Activated T-cell treated with anti-CD3 and anti-CD28 coated beads for 1 hour (primary cell): ENCODE results near the gene AHCY.
"Not testable (repeated sequence)": the region's sequence is repeated elsewhere in the genome, so short reads cannot be mapped to it uniquely, and the experiment has no call there.

ENCODE experiments used
- DNase-seq: peaks from one replicate; pipeline ENCODE4 v3.0.0-alpha.2; 2020; ENCODE audit warnings: low read depth

AHCY gene

DNA sequence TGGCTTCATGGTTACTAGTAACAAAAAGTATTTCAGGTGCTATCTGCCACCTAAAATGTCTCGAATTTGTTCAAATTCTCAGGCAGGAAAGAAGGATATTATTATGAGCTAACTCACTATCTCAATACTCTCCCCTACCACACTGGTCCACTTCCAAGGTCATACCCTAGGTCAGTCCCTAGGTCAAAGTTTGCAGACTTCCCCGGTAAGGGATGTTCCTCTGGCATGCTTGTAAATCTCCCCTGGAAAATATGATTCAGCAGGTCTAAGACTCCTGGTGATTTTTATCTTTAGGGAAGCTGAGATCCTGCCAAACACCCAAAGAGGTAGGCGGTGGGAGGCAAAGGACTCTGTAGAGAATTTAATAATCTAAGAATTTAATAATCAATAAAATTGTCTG is 6.7 kb downstream of the AHCY start:
- DNase-seq, result no peak

DNA sequence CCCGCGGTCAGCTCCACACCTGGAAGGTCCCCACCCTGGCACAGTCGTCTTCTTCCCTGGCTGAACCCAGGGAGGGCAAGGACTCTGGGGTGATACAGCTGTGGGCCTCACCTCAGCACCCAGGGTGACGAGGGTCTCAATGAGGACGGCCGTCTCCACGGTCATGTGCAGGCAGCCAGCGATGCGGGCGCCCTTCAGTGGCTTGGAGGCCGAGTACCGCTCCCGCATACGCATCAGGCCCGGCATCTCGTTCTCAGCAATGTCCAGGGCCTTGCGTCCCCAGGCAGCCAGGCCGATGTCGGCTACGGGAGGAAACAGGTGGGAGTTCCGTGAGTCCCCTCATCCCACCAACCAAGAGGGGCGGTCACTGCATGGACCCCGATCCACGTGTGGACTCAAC is 7.9 kb downstream of the AHCY start:
- DNase-seq, result no peak

DNA sequence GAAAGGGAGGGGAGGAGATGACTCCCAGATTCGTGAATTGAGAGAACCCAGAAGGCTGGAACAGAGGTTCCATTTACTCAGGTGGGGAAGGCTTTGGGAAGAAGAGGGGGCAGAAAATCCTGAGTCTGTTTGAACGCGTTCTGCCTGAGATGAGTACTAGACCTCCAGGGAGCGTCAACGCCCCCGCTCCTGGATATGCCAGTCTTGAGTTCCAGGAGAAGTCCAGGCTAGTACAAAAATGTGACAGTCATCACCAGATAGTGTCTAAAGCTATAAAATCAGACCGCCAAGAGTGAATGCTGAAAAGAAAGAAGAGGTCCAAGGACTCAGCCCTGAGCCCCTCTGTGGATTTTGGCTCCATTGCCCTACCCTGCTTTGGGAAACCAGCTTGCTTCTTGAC is 8.6 kb downstream of the AHCY start:
- DNase-seq, result no peak

DNA sequence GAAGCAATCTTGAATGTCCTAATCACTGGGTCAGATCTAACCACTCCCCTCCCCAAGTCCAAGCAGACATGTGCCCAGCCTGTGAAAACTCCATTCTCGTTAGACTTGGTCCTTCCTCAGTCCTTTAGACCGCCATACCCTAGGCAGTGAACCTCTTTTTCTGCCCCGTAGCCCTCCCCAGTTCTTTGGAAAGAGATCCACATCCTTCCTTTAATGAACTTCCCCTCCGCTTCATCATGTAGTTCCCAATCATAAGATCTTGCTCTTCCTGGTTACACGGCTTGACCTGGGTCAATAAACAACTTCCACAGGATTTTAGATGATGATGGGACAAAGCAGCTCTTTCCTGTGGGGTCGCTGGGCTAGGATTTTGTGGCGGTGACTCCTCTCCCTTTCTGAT is 9.6 kb downstream of the AHCY start:
- DNase-seq, result no peak

DNA sequence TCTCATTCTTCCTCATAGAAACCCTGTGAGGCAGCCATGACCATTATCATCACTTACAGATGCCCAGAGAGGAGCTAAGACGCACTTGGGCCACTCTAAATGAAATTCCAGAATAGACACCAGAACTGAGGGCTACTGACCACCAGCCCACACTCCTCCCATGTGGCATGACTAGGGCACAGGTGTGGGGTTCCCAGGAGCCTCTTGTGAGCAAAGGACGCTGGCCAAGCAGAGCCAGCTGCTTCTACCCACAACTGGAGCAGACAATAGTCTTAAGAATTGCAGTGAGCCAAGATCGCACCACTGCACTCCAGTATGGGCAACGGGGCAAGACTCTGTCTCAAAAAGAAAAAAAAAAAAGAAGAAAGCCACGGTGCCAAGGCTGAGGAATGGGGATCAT is 10.0 kb downstream of the AHCY start:
- DNase-seq, result no peak

DNA sequence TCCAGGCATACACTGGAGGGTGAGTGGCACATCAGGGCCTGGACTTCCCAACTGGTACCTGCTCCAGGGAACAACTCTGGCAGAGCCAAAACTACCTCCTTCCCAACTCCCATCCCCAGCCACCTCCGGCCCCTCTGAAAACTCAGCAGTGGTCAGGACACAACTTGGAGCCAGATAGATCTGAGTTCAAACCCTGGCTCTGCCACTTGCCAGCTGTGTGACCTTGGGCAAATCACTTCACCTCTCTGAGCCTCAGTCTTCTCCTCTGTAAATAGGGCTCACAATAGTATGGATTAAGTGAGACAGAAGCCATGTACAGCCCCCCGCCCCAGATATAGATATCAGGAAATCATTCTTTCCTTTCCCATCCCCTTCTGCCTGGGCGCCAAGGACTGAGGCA is 10.7 kb downstream of the AHCY start:
- no peak for DNase-seq

DNA sequence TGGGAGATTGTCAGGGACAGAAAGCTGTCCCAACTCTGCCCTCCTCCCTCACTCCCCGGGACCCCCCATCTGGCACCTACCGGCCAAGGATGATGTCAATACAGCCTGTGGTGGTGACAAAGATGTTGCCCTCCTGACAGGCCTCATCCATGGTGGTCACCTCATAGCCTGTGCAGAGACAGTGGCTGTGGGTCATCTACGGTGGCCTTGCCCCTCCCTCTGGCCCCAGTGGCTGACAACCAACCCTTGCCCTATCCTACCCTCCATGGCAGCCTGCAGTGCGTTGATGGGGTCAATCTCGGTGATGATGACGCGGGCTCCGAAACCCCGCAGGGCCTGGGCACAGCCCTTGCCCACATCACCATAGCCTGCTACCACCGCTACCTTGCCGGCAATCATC is 12.7 kb downstream of the AHCY start:
- DNase-seq, result no peak

DNA sequence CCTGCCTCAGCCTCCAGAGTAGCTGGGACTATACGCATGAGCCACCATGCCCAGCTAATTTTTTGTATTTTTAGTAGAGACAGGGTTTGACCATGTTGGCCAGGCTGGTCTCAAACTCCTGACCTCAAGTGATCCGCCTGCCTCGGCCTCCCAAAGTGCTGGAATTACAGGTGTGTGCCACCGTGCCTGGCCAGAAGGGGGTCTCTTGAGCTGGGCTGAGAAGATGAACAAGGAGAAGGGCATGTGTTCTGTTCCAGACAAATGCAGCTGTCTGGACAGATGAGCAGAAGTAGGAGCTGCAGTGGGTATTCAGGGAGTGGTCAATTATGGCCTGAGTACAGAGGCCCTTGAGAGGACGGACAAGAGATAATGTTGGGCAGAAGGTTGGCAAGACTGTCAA is 15.7 kb downstream of the AHCY start:
- DNase-seq, result not testable (repeated sequence)

DNA sequence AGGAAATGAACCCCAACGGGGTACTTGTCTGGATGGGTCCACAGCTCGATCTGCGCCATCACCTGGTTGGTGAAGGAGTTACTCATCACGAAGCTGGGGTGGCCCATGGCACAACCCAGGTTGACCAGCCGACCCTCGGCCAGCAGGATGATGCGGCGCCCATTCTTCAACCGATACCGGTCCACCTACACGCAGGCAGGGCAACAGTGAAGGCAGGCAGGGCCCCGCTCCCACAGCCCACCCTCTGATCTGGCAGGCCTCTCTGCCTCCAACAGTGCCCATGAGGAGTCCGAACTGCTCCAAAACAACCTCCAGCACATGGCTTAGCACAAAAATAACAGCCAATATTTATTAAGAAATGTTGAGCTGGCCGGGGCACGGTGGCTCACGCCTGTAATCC is 17.7 kb downstream of the AHCY start:
- DNase-seq, result no peak

DNA sequence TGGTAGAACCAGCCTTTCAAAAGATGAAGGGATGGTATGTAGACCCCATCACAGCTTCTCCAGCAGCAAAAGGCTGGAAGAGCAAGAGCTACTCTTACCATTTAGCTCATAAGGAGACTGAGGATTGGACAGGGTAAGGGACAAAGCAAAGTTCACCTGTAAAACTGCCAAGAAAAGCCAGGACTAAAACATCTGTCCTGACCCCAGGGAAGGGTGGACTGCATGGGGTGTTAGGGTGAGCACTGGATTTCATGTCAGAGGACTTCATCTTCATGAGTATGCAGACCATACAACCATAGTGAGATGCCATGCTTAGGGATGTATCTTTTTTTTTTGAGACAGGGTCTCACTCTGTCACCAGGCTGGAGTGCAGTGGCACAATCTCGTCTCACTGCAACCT is 19.3 kb downstream of the AHCY start:
- no peak for DNase-seq

DNA sequence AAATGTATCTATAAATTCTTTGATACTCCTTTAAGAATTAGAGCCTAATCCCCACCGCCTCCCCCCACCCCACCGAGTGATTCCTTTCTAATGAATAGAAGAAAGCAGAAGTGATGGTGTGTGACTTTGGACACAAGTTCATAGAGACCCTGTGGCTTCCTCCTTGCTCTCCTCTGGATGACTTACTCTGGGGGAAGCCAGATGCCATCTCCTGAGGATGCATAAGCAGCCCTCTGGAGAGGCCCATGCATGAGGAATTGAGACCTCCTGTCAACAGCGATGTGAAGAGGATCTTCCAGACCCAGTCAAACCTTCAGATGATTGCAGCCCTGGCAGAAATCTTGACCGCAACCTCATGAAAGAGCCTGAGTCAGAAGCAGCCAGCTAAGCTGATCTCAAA is 21.1 kb downstream of the AHCY start:
- no peak for DNase-seq

DNA sequence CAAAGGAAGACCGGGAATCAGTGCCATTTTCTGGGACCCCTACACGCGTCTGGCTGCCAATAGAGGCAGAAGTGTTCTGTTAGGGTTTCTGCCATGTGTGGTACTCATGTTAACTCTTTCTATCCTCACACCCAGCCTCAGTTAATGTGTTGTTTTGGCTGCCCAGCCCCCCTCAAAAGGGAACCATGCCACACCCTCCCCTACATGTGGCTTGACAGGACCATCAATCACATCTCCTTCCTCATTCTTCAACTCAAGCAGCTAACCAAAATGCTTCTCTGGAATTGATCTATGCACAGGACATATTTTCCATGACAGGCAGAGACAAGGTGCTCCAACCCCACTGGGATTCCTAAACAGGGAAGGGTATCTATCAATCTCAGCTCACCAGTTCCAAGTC is 22.0 kb downstream of the AHCY start:
- no peak for DNase-seq

DNA sequence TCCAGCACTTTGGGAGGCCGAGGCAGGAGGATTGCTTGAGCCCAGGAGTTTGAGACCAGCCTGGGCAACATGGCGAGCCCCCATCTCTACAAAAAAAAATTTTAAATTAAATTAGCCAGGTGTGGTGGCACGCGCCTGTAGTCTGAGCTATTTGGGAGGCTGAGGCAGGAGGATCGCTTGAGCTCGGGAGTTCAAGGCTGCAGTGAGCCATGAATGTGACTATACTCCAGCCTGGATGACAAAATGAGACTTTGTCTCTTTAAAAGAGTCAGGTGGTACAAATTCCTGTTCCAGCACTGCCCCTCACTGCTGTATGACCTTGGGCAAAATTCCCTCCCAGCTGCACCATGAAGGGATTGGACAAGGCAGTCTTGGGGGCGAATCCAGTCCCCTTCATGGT is 28.5 kb downstream of the AHCY start:
- DNase-seq, result no peak

DNA sequence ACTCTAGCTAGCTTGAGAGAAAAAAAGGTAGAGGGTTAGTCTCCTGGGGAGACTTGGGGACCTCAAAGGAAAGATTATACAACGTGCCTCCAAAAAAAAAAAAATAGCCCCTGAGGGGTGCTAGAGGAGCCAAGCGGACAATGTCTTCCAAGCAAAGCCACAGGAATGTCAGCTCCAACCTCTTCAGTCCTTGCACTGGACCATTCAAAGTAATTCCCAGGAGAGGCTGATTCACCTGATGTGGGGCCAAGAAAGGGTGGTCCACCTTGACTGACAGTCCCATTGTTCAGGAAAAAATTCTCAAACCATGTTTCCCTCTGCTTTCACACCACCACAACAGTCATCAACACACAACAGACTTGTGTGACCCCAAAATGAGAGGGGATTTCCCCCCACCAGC is 31.2 kb downstream of the AHCY start:
- DNase-seq, result no peak

DNA sequence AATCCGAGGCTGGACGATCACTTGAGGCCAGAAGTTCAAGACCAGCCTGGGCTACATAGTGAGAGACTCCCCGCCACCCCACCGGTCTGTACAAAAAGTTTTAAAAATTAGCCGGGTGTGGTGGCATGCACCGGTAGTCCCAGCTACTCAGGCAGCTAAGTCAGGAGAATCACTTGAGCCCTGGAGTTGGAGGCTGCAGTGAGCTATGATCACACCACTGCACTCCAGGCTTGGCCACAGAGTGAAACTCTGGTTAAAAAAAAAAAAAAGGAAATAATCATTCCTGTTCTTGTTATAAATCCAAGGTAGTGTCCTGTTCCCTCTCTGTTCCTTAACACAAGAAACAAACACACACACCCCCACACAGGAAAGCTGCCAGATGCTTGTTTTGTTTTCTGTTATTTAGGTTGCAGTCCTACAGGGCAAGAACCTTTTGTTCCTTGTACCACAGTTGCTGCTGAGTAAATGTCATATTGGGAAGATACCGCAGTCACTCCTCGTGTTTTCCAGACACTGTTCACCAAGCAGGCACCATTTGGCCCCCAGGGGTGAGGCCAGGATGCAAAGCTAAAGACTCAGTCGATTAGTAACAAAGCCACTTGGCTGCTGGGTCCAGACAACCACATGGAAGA is 33.0 kb downstream of the AHCY start:
- DNase-seq, result no peak

DNA sequence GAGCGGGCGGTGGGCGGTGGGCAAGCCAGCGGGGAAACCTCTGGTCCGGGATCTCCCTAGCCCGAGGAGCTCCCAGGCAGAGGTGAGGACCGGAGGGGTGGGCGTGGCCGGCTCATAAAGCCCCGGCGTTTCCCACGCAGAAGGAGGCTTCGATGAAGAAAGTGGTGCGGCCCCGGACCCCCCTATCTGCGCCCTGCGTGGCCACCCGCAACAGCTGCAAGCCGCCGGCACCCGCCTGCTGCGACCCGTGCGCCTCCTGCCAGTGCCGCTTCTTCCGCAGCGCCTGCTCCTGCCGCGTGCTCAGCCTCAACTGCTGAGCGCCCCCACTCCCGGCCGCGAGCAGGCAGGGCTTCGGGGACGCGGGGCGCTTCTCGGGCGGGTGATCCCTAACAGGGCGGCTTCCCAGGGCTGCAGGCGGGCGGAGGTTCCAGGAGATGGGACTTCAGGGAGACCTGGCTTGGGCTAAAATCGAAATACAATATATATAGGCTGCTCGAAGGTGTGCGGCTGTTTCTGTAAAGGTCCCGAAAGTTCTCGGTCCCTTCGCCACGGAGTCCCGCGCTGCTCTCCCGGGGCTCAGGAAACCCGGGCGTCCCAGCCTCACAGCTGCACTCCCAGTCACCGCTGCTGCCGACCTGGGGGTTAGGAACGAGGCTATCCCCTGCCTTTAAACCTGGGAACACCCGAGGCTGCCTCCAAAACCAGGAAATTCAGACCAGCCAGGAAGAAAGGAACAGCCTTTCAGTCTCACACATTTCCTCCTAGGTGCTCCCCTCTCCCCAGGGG is 34.1 kb downstream of the AHCY start:
- DNase-seq, result no peak

DNA sequence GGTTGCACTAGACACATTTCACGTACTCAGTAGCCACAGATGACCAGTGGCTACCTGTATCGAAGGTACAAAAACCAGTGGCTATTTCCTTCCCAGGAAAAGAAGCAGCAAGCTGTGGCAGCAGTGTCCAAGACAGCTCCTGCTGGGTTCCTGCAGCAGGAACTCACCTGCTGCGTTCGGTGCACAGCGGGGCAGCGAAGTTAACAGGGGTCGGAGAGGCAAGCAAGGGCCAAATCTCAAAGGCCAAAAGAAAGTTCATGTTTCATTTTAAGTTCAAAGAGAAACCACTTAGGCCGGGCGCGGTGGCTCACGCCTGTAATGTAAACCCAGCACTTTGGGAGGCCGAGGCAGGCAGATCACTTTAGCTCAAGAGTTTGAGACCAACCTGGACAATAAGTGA is 35.0 kb downstream of the AHCY start:
- DNase-seq, result no peak

DNA sequence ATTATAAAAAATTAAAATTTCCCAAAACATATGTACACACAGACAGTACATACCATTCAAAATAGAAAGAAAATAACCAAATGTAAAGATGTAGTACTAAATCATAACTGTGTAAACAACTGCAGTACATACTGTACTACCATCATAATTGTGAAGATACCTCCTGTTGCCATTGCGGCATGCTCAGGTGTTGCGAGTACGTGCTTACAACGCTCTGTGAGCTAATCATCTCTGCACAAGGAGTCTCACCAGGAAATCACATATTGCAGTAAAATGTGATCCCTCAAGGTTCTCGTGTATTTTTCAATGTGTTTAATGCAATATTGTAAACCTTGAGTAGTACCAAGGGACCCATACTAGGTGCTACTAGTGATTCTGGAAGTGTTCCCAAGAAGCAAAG is 39.0 kb downstream of the AHCY start:
- no peak for DNase-seq

DNA sequence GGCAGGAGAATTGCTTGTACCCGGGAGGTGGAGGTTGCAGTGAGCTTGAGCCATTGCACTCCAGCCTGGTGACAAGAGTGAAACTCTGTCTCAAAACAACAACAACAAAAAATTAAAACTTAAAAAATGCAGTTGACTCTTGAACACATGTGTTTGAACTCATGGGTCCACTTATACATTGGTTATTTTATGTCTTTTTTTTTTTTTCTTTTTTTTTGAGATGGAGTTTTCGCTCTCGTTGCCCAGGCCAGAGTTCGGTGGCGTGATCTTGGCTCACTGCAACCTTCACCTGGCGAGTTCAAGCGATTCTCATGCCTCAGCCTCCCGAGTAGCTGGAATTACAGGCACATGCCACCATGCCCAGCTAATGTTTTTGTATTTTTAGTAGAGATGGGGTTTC is 39.7 kb downstream of the AHCY start:
- DNase-seq, result not testable (repeated sequence)

DNA sequence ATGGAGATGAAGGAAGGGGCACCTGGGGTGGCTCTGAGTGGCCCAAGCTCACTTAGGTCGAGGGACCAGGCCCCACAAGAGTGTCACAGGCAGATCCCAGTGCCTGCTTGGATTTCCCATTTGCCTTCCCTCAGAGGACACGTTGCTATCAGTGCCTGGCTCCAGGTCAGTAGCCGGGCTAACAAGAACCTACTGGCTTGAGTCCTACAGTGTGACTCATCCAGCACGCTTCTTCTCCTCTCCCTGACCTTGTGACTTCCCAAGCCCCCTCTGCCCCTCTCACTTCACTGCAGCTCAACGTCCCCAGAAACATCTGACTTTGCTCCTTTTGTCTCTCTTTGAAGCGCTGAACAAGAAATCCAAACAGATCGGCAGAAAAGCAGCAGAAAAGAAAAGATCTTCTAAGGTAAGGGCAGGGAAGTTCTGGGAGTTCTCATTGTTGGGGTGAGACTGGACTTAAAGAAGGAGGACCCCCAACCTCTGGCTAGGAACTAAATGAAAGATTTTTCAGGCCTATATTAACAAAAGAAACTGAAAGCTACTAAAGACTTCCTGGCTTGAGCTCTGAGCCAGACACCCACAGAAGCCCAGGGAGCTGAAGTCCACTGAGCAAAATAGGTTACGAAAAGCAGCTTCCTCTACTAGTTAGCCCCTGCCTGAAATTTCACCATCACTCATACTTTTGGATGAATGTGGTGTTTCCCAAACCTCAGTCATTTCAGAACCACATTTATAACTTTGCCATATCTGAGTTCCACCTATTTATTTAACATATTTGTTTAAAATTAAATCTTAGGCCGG is 40.5 kb downstream of the AHCY start:
- DNase-seq, result no peak

DNA sequence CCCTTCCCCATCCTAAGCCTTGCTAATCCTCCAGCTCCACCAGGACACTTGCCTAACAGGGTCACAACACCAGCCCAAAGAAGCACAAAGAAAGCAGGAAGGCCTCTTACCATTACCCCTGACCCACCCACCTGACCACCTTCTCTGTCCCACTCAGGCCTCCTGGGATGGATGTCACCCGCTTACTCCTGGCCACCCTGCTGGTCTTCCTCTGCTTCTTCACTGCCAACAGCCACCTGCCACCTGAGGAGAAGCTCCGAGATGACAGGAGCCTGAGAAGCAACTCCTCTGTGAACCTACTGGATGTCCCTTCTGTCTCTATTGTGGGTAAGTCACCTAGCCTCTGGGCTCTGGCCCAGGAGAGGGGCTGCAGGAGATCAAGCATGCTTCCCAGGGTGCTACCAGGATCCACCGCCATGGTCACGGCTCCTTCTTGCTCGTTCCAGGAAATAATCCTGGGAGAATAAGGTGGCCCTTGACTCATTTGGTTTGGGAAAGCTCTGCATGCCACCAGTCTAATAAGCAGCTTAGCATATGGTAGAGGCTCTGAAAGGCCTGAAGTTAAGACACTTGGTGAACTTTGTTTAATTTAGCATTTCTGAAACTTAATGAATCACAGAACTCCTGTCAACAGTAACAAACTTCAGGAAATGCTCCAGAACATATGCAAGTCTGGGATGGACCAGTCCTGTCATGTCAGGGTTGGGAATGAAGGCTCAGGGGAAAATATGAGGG is 42.8 kb downstream of the AHCY start:
- no peak for DNase-seq

DNA sequence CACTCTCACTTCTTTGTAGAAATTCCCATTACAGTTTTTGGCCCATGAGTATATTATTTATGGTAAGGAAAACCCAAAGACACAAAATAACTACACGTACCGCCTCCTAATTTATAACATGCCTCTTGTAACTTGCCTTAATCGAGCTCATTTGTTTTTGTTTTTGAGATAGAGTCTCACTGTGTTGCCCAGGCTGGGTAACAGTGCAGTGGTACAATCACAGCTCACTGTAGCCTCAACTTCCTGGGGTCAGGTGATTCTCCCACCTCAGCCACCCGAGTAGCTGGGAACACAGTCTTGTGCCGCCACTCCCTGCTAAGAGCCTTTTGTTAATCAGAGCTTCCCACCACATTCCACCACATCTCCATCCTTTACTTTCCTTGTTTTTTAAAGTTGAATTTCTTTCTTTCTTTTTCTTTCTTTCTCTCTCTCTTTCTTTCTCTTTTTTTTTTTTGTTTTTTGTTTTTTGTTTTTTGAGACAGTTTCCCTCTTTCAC is 46.5 kb downstream of the AHCY start:
- no peak for DNase-seq
